Mucosa of descending colon (tissue), 3 donors: Measurements from ENCODE around the gene B4GALT6. TPM values are rescaled to one million over a fixed set of nuclear protein-coding genes. Genes with fewer than 3 reads are reported as not detected.
A peak's percentile ranks its signal among the peaks of the same experiment; 100 is the strongest.

Source experiments
- ATAC-seq: fragments of 200-7000 bp; cut with Tn5 transposase; one replicate; pipeline ENCODE4 v1.9.1; 2020; ENCODE audit warnings: mild to moderate bottlenecking, moderate library complexity
- DNase-seq, 3 donors: peaks; one replicate each; pipeline ENCODE4 v3.0.0-alpha.2; 2020
- H3K36me3 ChIP-seq: fragments of 200-600 bp; one replicate; pipeline ENCODE4 v1.8.0; 2021; ENCODE audit warnings: low read depth, mild to moderate bottlenecking
- H3K4me1 ChIP-seq: fragments of 200-600 bp; one replicate; pipeline ENCODE4 v1.8.0; 2021; ENCODE audit warnings: low read depth, mild to moderate bottlenecking
- H3K4me3 ChIP-seq: fragments of 200-600 bp; one replicate; pipeline ENCODE4 v1.8.0; 2021; ENCODE audit warnings: mild to moderate bottlenecking
- H3K9me3 ChIP-seq: fragments of 200-600 bp; one replicate; pipeline ENCODE4 v1.8.0; 2021; ENCODE audit warnings: mild to moderate bottlenecking
- intact Hi-C, 2 donors: fragments of 100-400 bp; cut with DNase I in 1 of 2; cut with micrococcal nuclease in 1 of 2; formaldehyde crosslinking; loops; one replicate each; pipeline versions ENCODE4 v1.11.0 to v1.11.1; 2022; cut with DNase I, micrococcal nuclease
- total RNA-seq, 3 donors: library from RNA; stranded (reverse); fragmentation: NEBNext Ultra II Directional in 2 of 3; extraction: Animal tissue kit (Norgen Biotek cat#: 25700) in 2 of 3; gene quantifications; one replicate each; pipeline versions ENCODE4 v1.2.1 to v1.2.4, GENCODE V29; 2021 to 2023
- TF ChIP-seq, protein P1 (sequence below): fragments of 200-600 bp; IDR thresholded peaks from one replicate; pipeline ENCODE4 v1.8.0; 2022; ENCODE audit warnings: antibody characterized with exemption, mild to moderate bottlenecking
- donor health status: DM: no; HTN: no; CAD: no; lungs with moderate emphysema.
- donor health status: DM: no; HTN: no; CAD: no.
- donor health status: DM: no; HTN: yes; CAD: no.

B4GALT6 gene
- total RNA-seq, 3 donors from 2014 or later = 6.9 to 8.0 (median 7.8) TPM

DNA sequence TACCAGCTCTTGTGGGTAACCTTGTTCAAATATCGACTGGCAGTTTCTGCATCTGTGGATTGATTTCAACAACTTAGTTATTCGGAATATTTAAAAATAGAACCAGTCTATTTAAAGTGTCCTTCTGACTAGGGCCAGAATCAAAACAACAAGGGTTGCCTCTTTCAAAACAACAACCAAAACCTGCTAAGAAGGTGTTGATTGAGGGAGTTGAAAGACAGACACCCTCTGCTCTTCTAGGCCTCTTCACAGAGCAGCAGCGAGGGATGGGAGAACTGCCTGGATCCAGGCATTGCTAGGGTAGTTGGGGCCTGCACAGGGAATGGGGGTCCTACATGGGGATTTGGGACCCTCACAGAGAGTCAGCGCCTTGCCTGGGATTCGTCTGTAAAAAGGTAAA, 72.9 kb downstream of the B4GALT6 start:
- TF ChIP-seq, protein P1, sequence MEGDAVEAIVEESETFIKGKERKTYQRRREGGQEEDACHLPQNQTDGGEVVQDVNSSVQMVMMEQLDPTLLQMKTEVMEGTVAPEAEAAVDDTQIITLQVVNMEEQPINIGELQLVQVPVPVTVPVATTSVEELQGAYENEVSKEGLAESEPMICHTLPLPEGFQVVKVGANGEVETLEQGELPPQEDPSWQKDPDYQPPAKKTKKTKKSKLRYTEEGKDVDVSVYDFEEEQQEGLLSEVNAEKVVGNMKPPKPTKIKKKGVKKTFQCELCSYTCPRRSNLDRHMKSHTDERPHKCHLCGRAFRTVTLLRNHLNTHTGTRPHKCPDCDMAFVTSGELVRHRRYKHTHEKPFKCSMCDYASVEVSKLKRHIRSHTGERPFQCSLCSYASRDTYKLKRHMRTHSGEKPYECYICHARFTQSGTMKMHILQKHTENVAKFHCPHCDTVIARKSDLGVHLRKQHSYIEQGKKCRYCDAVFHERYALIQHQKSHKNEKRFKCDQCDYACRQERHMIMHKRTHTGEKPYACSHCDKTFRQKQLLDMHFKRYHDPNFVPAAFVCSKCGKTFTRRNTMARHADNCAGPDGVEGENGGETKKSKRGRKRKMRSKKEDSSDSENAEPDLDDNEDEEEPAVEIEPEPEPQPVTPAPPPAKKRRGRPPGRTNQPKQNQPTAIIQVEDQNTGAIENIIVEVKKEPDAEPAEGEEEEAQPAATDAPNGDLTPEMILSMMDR = no peak
- Histone ChIP-seq H3K9me3 (no peaks in the 10 kb centered on the region), H3K4me3 (no peak overlapping the region), H3K4me1 (peaks cover 3% of the 10 kb centered on the region), H3K36me3 (no peaks in the 10 kb centered on the region)
- ATAC-seq (no peak), DNase-seq (no peak)
- intact Hi-C loops = no loop called here

DNA sequence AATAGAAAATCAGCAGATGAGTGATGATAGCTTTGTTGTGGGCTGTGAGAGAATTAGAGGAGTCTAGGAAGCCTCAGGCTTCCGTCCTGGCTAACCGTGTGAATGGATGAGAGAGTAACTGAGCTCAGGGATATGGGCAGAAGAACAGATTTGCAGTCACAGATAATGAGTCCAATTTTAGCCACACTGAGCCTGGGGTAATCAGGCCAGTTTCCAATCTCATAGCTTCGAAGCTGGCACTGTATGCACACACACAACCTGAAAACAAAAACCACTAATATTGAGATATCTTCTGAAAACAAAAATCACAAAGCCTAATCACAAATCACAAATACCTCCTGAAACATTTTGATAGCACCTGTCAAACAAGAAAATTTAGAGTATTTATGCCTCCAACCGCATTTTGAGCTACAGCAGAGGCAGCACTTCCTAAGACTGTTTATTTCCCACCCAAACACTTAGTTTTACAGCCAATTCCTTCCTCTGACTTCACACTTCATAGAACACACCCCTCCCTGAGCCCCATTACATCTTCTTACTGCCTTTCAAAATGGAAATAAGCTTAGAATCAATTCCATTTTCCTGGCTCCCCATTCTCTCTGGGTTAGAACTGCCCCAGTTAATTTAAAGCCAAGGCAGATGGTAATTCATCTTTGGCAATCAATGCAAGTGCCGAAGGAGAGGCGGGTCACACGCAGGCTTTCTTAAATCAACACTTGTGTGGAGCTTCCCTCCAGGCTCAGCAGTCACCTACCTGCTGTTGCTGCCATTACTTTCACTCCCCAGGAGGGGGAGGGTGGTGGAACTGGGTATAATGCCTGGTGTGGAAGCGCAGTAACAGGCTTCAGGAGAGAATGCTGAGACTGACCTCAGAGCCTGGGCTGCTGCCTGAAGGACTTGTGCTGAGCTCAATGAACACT, 73.8 kb downstream of the B4GALT6 start:
- Histone ChIP-seq H3K36me3 (no peaks in the 10 kb centered on the region), H3K9me3 (no peaks in the 10 kb centered on the region), H3K4me1 (peaks cover 3% of the 10 kb centered on the region), H3K4me3 (no peak overlapping the region)
- intact Hi-C loops = no loop called here
- ATAC-seq (peak; percentile 96), DNase-seq (peak in 2 of 3 donors; percentile 44 to 61)
- TF ChIP-seq, protein P1 = no peak

DNA sequence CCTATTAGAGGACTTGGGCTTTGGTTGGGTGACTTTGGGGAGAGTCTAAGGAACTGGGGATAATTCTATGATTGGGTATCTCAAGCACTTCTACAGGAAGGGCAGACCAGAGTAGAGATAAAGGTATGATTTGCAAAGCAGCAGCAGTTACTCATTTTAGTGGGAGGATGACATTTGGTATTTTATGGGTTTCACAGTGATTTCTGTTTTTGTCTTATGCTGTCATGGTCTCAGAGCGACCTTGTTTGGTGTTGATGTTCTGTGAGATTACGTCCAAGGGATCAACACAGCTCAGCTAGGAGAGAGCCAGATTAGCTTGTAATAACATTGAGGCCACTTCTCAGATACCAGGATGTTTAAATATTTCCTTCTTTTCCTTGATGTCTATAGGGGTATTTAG, 74.5 kb downstream of the B4GALT6 start:
- intact Hi-C loops = no loop called here
- H3K4me3 ChIP-seq = no peak overlapping the region
- no peak for ATAC-seq
- peaks cover 3% of the 10 kb centered on the region for H3K4me1 ChIP-seq
- no peaks in the 10 kb centered on the region for H3K36me3 ChIP-seq
- H3K9me3 ChIP-seq = no peaks in the 10 kb centered on the region
- TF ChIP-seq, protein P1 = no peak
- no peak for DNase-seq

DNA sequence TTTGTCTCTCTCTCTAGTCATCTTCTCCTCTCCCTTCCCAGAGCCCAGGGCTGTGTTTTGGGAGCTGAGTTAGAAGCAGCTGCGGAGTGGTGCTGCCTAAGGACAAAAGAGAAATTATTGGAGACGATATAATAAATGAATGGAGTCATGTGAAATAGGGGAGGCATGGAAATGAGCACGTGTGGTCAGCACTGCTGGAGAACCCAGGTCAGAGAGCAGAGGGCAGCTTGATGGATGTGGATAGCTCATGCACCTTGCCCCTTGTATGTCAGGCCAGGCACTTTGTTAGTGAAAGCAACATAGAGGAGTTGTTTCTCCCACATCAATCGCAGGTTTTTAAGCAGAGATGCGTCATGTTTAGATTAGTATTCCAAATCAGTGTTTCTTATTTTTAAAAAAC, 77.0 kb downstream of the B4GALT6 start:
- Histone ChIP-seq H3K4me1 (peaks cover 3% of the 10 kb centered on the region), H3K9me3 (no peaks in the 10 kb centered on the region), H3K36me3 (no peaks in the 10 kb centered on the region), H3K4me3 (no peak overlapping the region)
- TF ChIP-seq, protein P1 = no peak
- DNase-seq (no peak), ATAC-seq (no peak)
- intact Hi-C loops = no loop called here

DNA sequence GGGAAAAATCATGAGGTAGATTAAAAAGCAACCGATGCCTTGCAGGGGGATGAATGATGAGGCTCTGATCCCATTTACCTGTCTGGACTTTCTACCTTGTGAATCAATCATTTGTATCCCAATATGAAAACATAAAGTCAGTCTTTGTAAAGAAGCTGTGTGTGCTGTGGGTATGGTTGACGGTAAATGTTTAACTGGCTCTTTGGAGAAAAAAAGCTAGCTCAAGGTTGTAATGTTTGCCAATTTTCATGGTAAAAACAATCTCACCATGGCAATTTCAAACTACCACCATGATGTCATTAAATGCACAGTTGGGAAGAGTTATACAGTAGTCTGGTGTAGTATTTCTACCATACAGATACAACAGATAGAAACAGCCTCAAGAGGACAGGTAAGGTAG, 78.1 kb downstream of the B4GALT6 start:
- ATAC-seq = peak; percentile 36
- H3K4me3 ChIP-seq = no peak overlapping the region
- intact Hi-C loops = no loop called here

More for the DNA sequence above, 78.1 kb downstream of the B4GALT6 start:
- no peaks in the 10 kb centered on the region for H3K9me3 ChIP-seq
- DNase-seq = no peak
- TF ChIP-seq, protein P1 = no peak
- H3K36me3 ChIP-seq = no peaks in the 10 kb centered on the region
- peaks cover 3% of the 10 kb centered on the region for H3K4me1 ChIP-seq
